ENCODE results near the gene MRPL1. TPM values are rescaled to one million over a fixed set of nuclear protein-coding genes. Genes with fewer than 3 reads are reported as not detected.

Gene MRPL1
- total and polyA plus RNA-seq, 2 donors: 45.9 to 74.7 TPM

- 96% methylated on average over 1 of the region's 1 CpG for WGBS
- no peak overlapping the region for H3K27ac ChIP-seq (ENCODE audit: low read depth in 1 of 2, low read length in 1 of 2)
- H3K9me3 ChIP-seq (ENCODE audit: control insufficient read depth in 2 of 2, insufficient read depth in 1 of 2, low read length in 1 of 2): no peaks in the 10 kb centered on the region
Observed at GRCh38 chr4:77844363-77844762, 18.3 kb upstream of the MRPL1 start.

GRCh38 chr4:77845400-77845799 is 17.2 kb upstream of the MRPL1 start:
- WGBS: 95% methylated on average over 1 of the region's 1 CpG
- no peaks in the 10 kb centered on the region for H3K36me3 ChIP-seq (ENCODE audit: control insufficient read depth in 2 of 2, insufficient read depth in 2 of 2, low read length in 1 of 2)
- no peak overlapping the region for H3K27ac ChIP-seq (ENCODE audit: low read depth in 1 of 2, low read length in 1 of 2)
- H3K4me3 ChIP-seq (ENCODE audit: low read length in 2 of 2): no peak overlapping the region
- H3K27me3 ChIP-seq (ENCODE audit: control insufficient read depth in 2 of 2, insufficient read depth in 1 of 2, low read length in 1 of 2): no peaks in the 10 kb centered on the region
- no peak for DNase-seq (ENCODE audit: low read depth in 6 of 9, low spot score in 9 of 9)
- H3K9me3 ChIP-seq (ENCODE audit: control insufficient read depth in 2 of 2, insufficient read depth in 1 of 2, low read length in 1 of 2): no peaks in the 10 kb centered on the region
- H3K4me1 ChIP-seq (ENCODE audit: control insufficient read depth in 2 of 2, insufficient read depth in 2 of 2, low read length in 2 of 2): no peaks in the 10 kb centered on the region

More at GRCh38 chr4:77844363-77844762, 18.3 kb upstream of the MRPL1 start:
- Histone ChIP-seq H3K4me3 (ENCODE audit: low read length in 2 of 2) (no peak overlapping the region), H3K36me3 (ENCODE audit: control insufficient read depth in 2 of 2, insufficient read depth in 2 of 2, low read length in 1 of 2) (no peaks in the 10 kb centered on the region), H3K27me3 (ENCODE audit: control insufficient read depth in 2 of 2, insufficient read depth in 1 of 2, low read length in 1 of 2) (no peaks in the 10 kb centered on the region), H3K4me1 (ENCODE audit: control insufficient read depth in 2 of 2, insufficient read depth in 2 of 2, low read length in 2 of 2) (no peaks in the 10 kb centered on the region)
- no peak for DNase-seq (ENCODE audit: low read depth in 6 of 9, low spot score in 9 of 9)

DNA sequence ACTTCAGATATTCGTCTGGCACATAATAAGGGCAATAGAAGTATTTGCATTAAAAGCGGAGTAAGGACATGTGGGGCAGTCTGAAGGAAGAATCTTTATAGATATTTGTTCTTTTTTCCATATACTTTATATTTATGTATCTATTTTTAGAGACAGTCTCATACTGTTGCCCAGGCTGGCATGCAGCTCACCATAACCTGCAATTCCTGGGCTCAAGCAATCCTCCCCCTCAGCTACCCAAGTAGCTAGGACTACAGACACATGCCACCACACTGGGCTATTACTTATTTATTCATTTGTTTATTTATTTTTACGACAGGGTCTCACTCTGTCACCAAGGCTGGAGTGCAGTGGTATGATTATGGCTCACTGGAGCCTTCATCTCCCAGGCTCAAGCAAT is 16.7 kb upstream of the MRPL1 start:
- no peak for DNase-seq (ENCODE audit: low read depth in 6 of 9, low spot score in 9 of 9)
- Histone ChIP-seq H3K9me3 (ENCODE audit: control insufficient read depth in 2 of 2, insufficient read depth in 1 of 2, low read length in 1 of 2) (no peaks in the 10 kb centered on the region), H3K4me3 (ENCODE audit: low read length in 2 of 2) (no peak overlapping the region), H3K27me3 (ENCODE audit: control insufficient read depth in 2 of 2, insufficient read depth in 1 of 2, low read length in 1 of 2) (no peaks in the 10 kb centered on the region), H3K4me1 (ENCODE audit: control insufficient read depth in 2 of 2, insufficient read depth in 2 of 2, low read length in 2 of 2) (no peaks in the 10 kb centered on the region), H3K27ac (ENCODE audit: low read depth in 1 of 2, low read length in 1 of 2) (no peak overlapping the region), H3K36me3 (ENCODE audit: control insufficient read depth in 2 of 2, insufficient read depth in 2 of 2, low read length in 1 of 2) (no peaks in the 10 kb centered on the region)
- WGBS: 98% methylated on average over 3 of the region's 3 CpGs

- no peak for DNase-seq (ENCODE audit: low read depth in 6 of 9, low spot score in 9 of 9)
- Histone ChIP-seq H3K9me3 (ENCODE audit: control insufficient read depth in 2 of 2, insufficient read depth in 1 of 2, low read length in 1 of 2) (no peaks in the 10 kb centered on the region), H3K36me3 (ENCODE audit: control insufficient read depth in 2 of 2, insufficient read depth in 2 of 2, low read length in 1 of 2) (no peaks in the 10 kb centered on the region), H3K27me3 (ENCODE audit: control insufficient read depth in 2 of 2, insufficient read depth in 1 of 2, low read length in 1 of 2) (no peaks in the 10 kb centered on the region), H3K4me3 (ENCODE audit: low read length in 2 of 2) (no peak overlapping the region), H3K4me1 (ENCODE audit: control insufficient read depth in 2 of 2, insufficient read depth in 2 of 2, low read length in 2 of 2) (peaks cover 2 to 6% of the 10 kb centered on the region in 2 donors), H3K27ac (ENCODE audit: low read depth in 1 of 2, low read length in 1 of 2) (no peak overlapping the region)
- 97% methylated on average over 6 of the region's 6 CpGs for WGBS
Observed at GRCh38 chr4:77848508-77848907, 14.1 kb upstream of the MRPL1 start.

- Histone ChIP-seq H3K4me1 (ENCODE audit: control insufficient read depth in 2 of 2, insufficient read depth in 2 of 2, low read length in 2 of 2) (peaks cover 5 to 13% of the 10 kb centered on the region in 2 donors), H3K4me3 (ENCODE audit: low read length in 2 of 2) (no peak overlapping the region), H3K27ac (ENCODE audit: low read depth in 1 of 2, low read length in 1 of 2) (no peak overlapping the region), H3K36me3 (ENCODE audit: control insufficient read depth in 2 of 2, insufficient read depth in 2 of 2, low read length in 1 of 2) (no peaks in the 10 kb centered on the region), H3K27me3 (ENCODE audit: control insufficient read depth in 2 of 2, insufficient read depth in 1 of 2, low read length in 1 of 2) (no peaks in the 10 kb centered on the region), H3K9me3 (ENCODE audit: control insufficient read depth in 2 of 2, insufficient read depth in 1 of 2, low read length in 1 of 2) (no peaks in the 10 kb centered on the region)
- DNase-seq (ENCODE audit: low read depth in 6 of 9, low spot score in 9 of 9): no peak
- WGBS: 97% methylated on average over 12 of the region's 12 CpGs
Observed at GRCh38 chr4:77849278-77849965, 13.2 kb upstream of the MRPL1 start.

DNA sequence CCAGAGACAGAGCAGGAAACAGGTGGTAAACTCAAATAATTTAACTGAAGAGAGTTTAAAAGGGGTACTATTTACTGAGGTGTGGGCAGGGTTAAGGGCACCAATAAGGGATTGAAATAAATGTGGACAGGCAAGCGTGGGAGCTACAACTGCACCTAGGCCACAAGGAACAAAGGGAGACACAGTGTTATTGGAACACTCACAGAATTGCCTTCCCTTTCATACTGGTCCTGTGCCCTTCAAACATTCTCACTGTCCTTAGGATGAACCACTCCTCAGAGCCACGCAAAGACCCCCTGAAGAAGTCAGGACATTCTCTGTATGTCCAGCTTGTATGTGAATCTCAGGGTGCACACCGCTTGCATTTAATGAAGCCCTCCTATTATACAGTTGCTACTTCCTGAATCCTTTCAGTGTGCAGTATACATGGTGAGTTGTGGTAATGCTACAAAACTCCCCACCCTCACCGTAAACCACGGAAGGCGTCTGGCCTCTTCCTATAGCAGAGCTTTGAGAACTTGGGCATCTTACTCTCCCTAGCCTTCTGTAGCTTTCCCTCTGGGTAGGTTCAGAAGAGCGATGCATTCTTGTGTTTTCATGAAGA is 9.6 kb upstream of the MRPL1 start:
- peak overlapping the region in 1 of 2 donors; percentile 7 for H3K4me3 ChIP-seq (ENCODE audit: low read length in 2 of 2)
- no peaks in the 10 kb centered on the region for H3K36me3 ChIP-seq (ENCODE audit: control insufficient read depth in 2 of 2, insufficient read depth in 2 of 2, low read length in 1 of 2)
- 11% methylated on average over 7 of the region's 7 CpGs for WGBS
- no peaks in the 10 kb centered on the region for H3K27me3 ChIP-seq (ENCODE audit: control insufficient read depth in 2 of 2, insufficient read depth in 1 of 2, low read length in 1 of 2)
- peak in 8 of 9 donors; percentile 54 to 90 (median 72) for DNase-seq (ENCODE audit: low read depth in 6 of 9, low spot score in 9 of 9)
- no peaks in the 10 kb centered on the region for H3K9me3 ChIP-seq (ENCODE audit: control insufficient read depth in 2 of 2, insufficient read depth in 1 of 2, low read length in 1 of 2)
- H3K4me1 ChIP-seq (ENCODE audit: control insufficient read depth in 2 of 2, insufficient read depth in 2 of 2, low read length in 2 of 2): peaks cover 5 to 20% of the 10 kb centered on the region in 2 donors
- peak overlapping the region; percentile 82 to 91 for H3K27ac ChIP-seq (ENCODE audit: low read depth in 1 of 2, low read length in 1 of 2)

DNA sequence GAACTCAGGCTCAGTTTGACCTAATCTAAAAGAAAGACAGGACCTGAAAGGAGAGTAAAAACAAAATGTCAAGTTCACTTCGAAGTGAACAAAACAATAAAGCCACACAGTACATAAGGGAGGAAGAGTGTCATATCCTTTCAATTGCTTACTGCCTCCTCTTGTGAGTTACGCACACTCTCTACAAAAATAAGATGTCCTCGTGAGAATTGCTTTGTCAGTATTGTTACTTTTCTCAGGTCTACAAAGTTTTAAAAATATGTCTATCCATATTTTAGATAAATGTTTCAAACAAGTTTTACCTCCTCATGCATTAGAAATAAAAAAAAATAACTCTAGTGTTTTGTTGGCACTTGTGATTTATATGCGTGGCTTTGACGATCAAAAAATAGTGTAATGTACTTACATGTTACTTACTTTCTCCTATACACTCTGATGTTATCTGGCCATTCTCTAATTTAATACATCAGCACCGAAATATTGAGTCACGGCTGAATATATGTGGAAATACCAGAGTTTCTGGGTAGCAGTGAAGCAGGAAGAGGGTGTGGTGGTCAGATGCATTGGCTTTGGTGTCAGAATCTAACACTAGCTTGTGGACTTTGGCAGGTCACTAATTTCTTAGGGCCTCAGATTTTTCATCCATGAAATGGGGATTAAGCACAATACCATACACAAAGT is 8.1 kb upstream of the MRPL1 start:
- Histone ChIP-seq H3K27ac (ENCODE audit: low read depth in 1 of 2, low read length in 1 of 2) (peak overlapping the region; percentile 82 to 86), H3K4me3 (ENCODE audit: low read length in 2 of 2) (no peak overlapping the region), H3K27me3 (ENCODE audit: control insufficient read depth in 2 of 2, insufficient read depth in 1 of 2, low read length in 1 of 2) (no peaks in the 10 kb centered on the region), H3K4me1 (ENCODE audit: control insufficient read depth in 2 of 2, insufficient read depth in 2 of 2, low read length in 2 of 2) (peaks cover 5 to 20% of the 10 kb centered on the region in 2 donors), H3K9me3 (ENCODE audit: control insufficient read depth in 2 of 2, insufficient read depth in 1 of 2, low read length in 1 of 2) (no peaks in the 10 kb centered on the region), H3K36me3 (ENCODE audit: control insufficient read depth in 2 of 2, insufficient read depth in 2 of 2, low read length in 1 of 2) (no peaks in the 10 kb centered on the region)
- WGBS: 58% methylated on average over 7 of the region's 7 CpGs
- DNase-seq (ENCODE audit: low read depth in 6 of 9, low spot score in 9 of 9): peak in 5 of 9 donors; percentile 30 to 74 (median 32)

DNA sequence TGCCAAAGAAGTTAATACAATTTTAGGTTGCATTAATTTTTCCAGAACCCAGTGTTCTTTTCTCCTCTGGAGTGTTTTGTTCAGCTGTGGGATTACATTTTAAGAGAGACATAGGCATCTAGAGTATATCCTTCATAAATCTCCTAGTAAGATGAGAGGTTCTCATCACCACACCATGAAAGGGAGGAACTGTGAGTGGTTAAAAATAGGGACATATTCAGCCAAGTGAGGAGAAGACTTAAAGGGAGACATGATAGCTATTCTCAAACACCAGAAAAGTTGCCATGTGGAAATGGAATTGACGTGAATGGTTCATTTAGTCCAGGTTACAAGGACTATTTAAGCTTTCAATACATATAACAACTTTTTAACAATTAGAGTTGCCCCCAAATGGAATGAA is 6.5 kb upstream of the MRPL1 start:
- WGBS: 95% methylated on average over 1 of the region's 1 CpG
- DNase-seq (ENCODE audit: low read depth in 6 of 9, low spot score in 9 of 9): no peak
- Histone ChIP-seq H3K4me1 (ENCODE audit: control insufficient read depth in 2 of 2, insufficient read depth in 2 of 2, low read length in 2 of 2) (peaks cover 9 to 25% of the 10 kb centered on the region in 2 donors), H3K27ac (ENCODE audit: low read depth in 1 of 2, low read length in 1 of 2) (no peak overlapping the region), H3K9me3 (ENCODE audit: control insufficient read depth in 2 of 2, insufficient read depth in 1 of 2, low read length in 1 of 2) (no peaks in the 10 kb centered on the region), H3K36me3 (ENCODE audit: control insufficient read depth in 2 of 2, insufficient read depth in 2 of 2, low read length in 1 of 2) (no peaks in the 10 kb centered on the region), H3K27me3 (ENCODE audit: control insufficient read depth in 2 of 2, insufficient read depth in 1 of 2, low read length in 1 of 2) (no peaks in the 10 kb centered on the region), H3K4me3 (ENCODE audit: low read length in 2 of 2) (no peak overlapping the region)

DNA sequence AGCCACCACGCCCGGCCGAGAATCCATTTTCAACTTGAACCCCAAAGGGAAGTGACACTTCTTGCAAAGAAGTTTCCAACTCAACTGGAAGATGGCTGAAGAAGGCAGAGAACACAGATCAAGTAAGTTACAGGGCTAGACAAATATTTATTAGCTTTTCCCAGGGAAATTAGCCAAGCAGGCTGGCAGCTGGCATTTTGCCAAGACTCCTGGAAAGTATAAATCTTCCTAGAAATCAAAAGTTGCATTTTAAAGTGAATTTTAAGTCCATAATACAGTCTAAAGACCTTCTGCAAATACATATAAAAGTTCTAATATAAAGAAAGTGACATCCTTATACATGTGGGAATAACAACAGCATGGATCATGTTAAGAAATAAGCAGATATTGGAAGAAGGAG is 3.4 kb upstream of the MRPL1 start:
- WGBS: 98% methylated on average over 3 of the region's 3 CpGs
- Histone ChIP-seq H3K4me3 (ENCODE audit: low read length in 2 of 2) (no peak overlapping the region), H3K9me3 (ENCODE audit: control insufficient read depth in 2 of 2, insufficient read depth in 1 of 2, low read length in 1 of 2) (no peaks in the 10 kb centered on the region), H3K27me3 (ENCODE audit: control insufficient read depth in 2 of 2, insufficient read depth in 1 of 2, low read length in 1 of 2) (no peaks in the 10 kb centered on the region), H3K36me3 (ENCODE audit: control insufficient read depth in 2 of 2, insufficient read depth in 2 of 2, low read length in 1 of 2) (no peaks in the 10 kb centered on the region), H3K27ac (ENCODE audit: low read depth in 1 of 2, low read length in 1 of 2) (no peak overlapping the region), H3K4me1 (ENCODE audit: control insufficient read depth in 2 of 2, insufficient read depth in 2 of 2, low read length in 2 of 2) (peaks cover 4 to 21% of the 10 kb centered on the region in 2 donors)
- no peak for DNase-seq (ENCODE audit: low read depth in 6 of 9, low spot score in 9 of 9)
